Measurements from ENCODE around the gene HSFX1. TPM values are rescaled to one million over a fixed set of nuclear protein-coding genes. Genes with fewer than 3 reads are reported as not detected.

The HSFX1 gene
- total RNA-seq, 4 donors from 2014 or later: 1.3 to 3.1 (median 2.0) TPM

- Histone ChIP-seq H3K27me3 (no peaks in the 10 kb centered on the region), H3K4me3 (no peak overlapping the region), H3K4me1 (no peaks in the 10 kb centered on the region), H3K27ac (no peak overlapping the region), H3K9me3 (no peaks in the 10 kb centered on the region), H3K36me3 (no peaks in the 10 kb centered on the region)
- no peak for TF ChIP-seq POLR2A (IDR thresholded peaks at IDR 0.05)
- TF ChIP-seq POLR2AphosphoS5 (IDR thresholded peaks at IDR 0.05): no peak
- no peak for TF ChIP-seq EP300 (IDR thresholded peaks at IDR 0.05)
- TF ChIP-seq CTCF (IDR thresholded peaks at IDR 0.05): no peak
- WGBS: 74% methylated on average over 6 of the region's 6 CpGs
- no peak for DNase-seq (ENCODE audit: low spot score in 2 of 2)
Measured at GRCh38 chrX:149799095-149799714, 25.3 kb downstream of the HSFX1 start.

DNA sequence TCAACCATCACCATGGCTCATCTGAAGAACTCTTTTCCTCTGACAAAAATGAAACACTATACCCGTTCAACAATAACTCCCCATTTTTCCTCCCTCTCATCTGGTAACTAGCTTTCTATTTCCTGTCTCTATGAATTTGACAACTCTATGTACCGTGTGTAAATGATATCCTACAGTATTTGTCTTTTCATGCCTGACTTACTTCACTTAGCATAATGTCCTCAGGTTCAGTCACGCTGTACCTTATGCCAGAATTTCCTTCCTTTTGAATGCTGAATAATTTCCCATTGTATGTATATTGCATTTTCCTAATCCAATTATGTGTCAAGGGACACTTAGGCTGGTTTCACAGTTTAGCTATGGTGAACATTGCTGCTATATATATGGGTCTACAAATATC is 26.1 kb downstream of the HSFX1 start:
- no peak overlapping the region for H3K27ac ChIP-seq
- H3K4me3 ChIP-seq: no peak overlapping the region
- 59% methylated on average over 3 of the region's 3 CpGs for WGBS
- no peak for TF ChIP-seq POLR2AphosphoS5 (IDR thresholded peaks at IDR 0.05)
- TF ChIP-seq CTCF (IDR thresholded peaks at IDR 0.05): no peak
- no peak for TF ChIP-seq EP300 (IDR thresholded peaks at IDR 0.05)
- TF ChIP-seq POLR2A (IDR thresholded peaks at IDR 0.05): no peak
- H3K9me3 ChIP-seq: no peaks in the 10 kb centered on the region
- H3K27me3 ChIP-seq: no peaks in the 10 kb centered on the region
- H3K4me1 ChIP-seq: no peaks in the 10 kb centered on the region
- no peak for DNase-seq (ENCODE audit: low spot score in 2 of 2)
- no peaks in the 10 kb centered on the region for H3K36me3 ChIP-seq

DNA sequence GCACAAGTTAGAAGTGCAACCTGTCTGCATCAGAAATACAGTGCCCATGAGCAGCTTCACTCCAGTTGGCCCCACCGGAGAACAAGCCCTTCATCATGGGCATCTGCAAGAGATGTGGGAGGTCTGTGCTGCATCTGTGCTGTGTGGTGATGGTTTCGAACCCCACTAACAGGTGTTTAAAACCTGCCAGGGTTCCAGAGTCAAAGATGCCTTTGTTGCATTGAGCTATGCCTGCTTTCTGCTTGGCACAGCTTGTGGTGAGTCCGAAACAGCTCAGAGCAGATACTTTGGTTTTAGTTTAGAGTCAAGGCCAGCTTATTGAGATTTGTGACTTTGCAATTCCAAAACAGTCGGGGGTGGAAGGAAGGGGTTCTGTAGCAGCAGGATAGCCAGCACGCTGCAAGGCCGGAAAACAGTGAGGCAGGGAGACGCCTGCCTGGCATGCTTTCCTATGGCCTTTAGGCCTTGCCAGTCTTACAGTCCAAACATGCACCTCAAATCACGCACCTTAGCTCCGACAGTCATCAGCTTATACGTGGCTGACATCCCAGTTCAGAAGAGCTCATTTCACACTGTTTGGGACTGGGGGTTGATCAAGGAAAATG is 29.7 kb downstream of the HSFX1 start:
- no peak for TF ChIP-seq POLR2A (IDR thresholded peaks at IDR 0.05)
- TF ChIP-seq CTCF (IDR thresholded peaks at IDR 0.05): no peak
- TF ChIP-seq EP300 (IDR thresholded peaks at IDR 0.05): no peak
- WGBS: 76% methylated on average over 10 of the region's 10 CpGs
- Histone ChIP-seq H3K27ac (no peak overlapping the region), H3K36me3 (no peaks in the 10 kb centered on the region), H3K9me3 (no peaks in the 10 kb centered on the region), H3K4me1 (no peaks in the 10 kb centered on the region), H3K27me3 (no peaks in the 10 kb centered on the region), H3K4me3 (no peak overlapping the region)
- no peak for DNase-seq (ENCODE audit: low spot score in 2 of 2)

DNA sequence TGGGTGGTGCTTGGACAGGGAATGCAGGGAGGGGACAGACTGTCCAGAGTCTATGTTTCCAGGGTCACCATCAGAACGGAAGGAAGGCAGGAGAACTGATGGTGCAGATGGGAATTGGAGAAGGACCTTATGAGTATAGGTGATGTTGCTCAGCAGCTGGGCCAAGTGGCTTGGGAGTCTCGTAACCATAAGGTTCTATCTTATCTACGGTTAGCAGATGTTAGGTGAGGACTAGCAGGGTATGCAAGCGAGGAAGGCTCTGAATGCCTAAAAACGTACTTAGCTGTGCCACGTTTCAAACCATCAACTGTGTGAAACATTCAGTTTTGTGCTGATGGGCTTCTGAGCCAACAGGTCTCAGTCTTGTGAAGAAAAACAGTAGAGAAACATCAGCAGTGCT is 30.2 kb downstream of the HSFX1 start:
- H3K4me1 ChIP-seq: no peaks in the 10 kb centered on the region
- WGBS: 81% methylated on average over 6 of the region's 6 CpGs
- H3K36me3 ChIP-seq: no peaks in the 10 kb centered on the region
- H3K9me3 ChIP-seq: no peaks in the 10 kb centered on the region
- no peak overlapping the region for H3K4me3 ChIP-seq
- no peaks in the 10 kb centered on the region for H3K27me3 ChIP-seq
- H3K27ac ChIP-seq: no peak overlapping the region
- DNase-seq (ENCODE audit: low spot score in 2 of 2): no peak
- TF ChIP-seq EP300 (IDR thresholded peaks at IDR 0.05) (no peak), POLR2AphosphoS5 (IDR thresholded peaks at IDR 0.05) (no peak), POLR2A (IDR thresholded peaks at IDR 0.05) (no peak), CTCF (IDR thresholded peaks at IDR 0.05) (no peak)

GRCh38 chrX:149807747-149808458 is 34.0 kb downstream of the HSFX1 start:
- no peaks in the 10 kb centered on the region for H3K36me3 ChIP-seq
- 87% methylated on average over 6 of the region's 12 CpGs for WGBS
- TF ChIP-seq POLR2AphosphoS5 (IDR thresholded peaks at IDR 0.05): no peak
- no peak for TF ChIP-seq EP300 (IDR thresholded peaks at IDR 0.05)
- TF ChIP-seq POLR2A (IDR thresholded peaks at IDR 0.05): no peak
- TF ChIP-seq CTCF (IDR thresholded peaks at IDR 0.05): no peak

More at GRCh38 chrX:149807747-149808458, 34.0 kb downstream of the HSFX1 start:
- Histone ChIP-seq H3K4me3 (no peak overlapping the region), H3K4me1 (no peaks in the 10 kb centered on the region), H3K9me3 (no peaks in the 10 kb centered on the region), H3K27ac (no peak overlapping the region), H3K27me3 (no peaks in the 10 kb centered on the region)
- DNase-seq (ENCODE audit: low spot score in 2 of 2): no peak

All from suprapubic skin (tissue), 4 donors.